OCI-LY7 (cell line): ENCODE data around the gene WDR5.

Experiments used
- CTCF ChIP-seq: fragments of 200-600 bp; sonication (generic); conservative IDR thresholded peaks from 2 replicates; pipeline ENCODE4 v1.5.1; 2014; ENCODE audit warnings: mild to moderate bottlenecking, antibody characterized with exemption, low read length, moderate library complexity, mixed read lengths
- EZH2phosphoT487 ChIP-seq: fragments of 200-600 bp; sonication (generic); IDR thresholded peaks from 2 replicates; pipeline ENCODE4 v1.6.1; 2018; ENCODE audit warnings: low read depth, borderline replicate concordance, mild to moderate bottlenecking, mixed run types, antibody characterized with exemption, low read length, moderate library complexity, mixed read lengths

DNA sequence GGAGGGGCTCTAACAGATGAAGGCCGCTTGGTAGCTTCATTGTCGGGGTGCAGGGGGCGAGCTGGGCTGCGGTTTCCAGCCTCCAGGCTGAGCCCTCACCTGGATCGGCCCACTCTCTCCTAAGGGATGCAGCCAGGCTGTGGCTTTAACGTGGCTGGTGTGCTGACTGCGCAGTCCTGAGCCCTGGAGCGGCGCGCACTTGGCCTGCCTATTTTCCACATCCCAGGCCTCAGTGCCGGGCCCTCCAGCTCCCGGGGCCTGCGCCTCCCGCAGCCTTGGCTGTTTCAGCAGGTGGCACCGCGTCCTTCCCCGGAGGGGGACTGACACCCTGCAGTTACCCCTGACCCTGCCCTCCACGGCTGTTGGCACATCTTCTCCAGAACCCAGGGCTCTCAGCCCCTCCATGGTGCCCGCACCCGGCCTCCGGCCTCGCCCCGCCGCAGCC, 27.1 kb downstream of the WDR5 start:
- no peak for TF ChIP-seq CTCF
- no peak for TF ChIP-seq EZH2phosphoT487
